ENCODE measurements around the gene ASPM. TPM values are rescaled to one million over a fixed set of nuclear protein-coding genes. Genes with fewer than 3 reads are reported as not detected.

Gene ASPM, protein sequence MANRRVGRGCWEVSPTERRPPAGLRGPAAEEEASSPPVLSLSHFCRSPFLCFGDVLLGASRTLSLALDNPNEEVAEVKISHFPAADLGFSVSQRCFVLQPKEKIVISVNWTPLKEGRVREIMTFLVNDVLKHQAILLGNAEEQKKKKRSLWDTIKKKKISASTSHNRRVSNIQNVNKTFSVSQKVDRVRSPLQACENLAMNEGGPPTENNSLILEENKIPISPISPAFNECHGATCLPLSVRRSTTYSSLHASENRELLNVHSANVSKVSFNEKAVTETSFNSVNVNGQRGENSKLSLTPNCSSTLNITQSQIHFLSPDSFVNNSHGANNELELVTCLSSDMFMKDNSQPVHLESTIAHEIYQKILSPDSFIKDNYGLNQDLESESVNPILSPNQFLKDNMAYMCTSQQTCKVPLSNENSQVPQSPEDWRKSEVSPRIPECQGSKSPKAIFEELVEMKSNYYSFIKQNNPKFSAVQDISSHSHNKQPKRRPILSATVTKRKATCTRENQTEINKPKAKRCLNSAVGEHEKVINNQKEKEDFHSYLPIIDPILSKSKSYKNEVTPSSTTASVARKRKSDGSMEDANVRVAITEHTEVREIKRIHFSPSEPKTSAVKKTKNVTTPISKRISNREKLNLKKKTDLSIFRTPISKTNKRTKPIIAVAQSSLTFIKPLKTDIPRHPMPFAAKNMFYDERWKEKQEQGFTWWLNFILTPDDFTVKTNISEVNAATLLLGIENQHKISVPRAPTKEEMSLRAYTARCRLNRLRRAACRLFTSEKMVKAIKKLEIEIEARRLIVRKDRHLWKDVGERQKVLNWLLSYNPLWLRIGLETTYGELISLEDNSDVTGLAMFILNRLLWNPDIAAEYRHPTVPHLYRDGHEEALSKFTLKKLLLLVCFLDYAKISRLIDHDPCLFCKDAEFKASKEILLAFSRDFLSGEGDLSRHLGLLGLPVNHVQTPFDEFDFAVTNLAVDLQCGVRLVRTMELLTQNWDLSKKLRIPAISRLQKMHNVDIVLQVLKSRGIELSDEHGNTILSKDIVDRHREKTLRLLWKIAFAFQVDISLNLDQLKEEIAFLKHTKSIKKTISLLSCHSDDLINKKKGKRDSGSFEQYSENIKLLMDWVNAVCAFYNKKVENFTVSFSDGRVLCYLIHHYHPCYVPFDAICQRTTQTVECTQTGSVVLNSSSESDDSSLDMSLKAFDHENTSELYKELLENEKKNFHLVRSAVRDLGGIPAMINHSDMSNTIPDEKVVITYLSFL (N-terminal part only)
- total RNA-seq, result 39.3 and 62.4 TPM in 2 replicates

DNA sequence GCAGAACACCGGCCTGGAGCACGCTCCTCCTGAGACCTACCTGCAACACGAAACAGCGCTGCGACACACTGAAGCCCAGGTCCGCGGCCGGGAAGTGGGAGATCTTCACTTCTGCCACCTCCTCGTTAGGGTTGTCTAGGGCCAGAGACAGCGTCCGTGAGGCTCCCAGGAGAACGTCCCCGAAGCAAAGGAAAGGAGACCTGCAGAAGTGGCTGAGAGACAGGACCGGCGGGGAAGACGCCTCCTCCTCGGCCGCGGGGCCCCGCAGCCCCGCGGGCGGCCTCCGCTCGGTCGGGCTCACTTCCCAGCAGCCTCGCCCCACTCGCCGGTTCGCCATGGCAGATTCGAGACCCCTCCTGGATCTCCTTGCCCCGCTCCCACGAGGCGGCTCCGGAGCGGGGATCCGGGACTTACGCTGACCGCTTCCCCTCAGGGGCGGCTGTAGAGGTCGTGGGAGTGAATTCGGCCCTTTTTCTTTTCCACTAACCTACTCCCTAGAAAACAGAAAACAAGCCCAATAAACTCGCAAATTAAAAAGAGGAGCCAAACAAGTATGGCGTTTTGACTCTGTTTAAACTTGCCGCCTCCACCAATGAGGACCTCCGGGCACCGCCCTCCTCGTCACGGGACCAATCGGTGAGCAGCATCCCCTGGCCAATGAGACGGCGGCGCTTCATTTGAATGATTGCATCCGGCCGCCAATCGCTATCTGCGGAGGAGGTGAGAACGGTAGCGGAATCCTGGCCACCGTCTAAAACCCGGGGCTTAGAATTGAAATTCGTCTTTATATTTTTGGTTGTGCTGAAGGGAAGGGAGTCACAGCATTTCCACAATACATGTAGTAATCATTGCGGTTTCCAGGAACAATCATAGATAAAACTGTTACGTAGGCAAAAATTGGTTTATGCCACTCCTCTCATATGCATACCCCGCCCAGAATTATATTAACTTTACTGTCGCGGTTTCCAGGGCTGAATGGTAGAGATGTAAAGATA, at the start of gene ASPM:
TSS of gene ASPM (minus strand) at position 569 of the 995 bp plus-strand sequence. CDS start at position 337, 232 bp downstream.

DNA sequence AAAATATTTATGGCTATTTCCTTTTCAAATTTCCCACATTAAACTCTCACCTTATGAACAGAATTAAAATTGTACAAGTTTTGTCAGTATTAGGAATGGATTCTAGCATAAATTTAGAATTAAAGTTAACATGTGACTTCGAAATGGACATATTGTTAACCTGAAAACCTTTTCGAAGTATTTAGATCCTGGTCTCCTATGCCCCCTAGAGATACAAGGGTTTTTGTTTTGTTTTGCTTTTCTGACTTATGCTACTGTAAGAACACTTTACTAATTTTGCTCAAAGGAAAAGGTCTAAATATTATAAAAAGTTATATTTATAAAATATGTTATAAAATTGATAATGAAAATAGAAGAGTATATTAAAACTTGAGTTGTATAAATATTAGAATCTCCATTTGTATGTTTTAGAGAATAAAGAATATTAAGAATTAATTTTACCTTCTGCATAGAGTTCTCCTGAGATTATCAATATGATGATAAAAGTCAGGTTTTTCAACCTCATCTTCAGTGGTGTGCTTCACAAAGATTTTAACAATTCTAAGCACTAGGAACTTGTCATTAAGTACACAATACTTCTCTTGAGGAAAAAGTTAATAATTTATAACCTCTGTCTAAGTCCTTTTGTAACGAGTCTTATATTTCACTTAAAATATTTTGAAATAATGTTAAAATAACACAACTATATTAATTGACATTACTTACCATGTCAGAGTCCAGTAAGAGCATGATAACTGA, 79.6 kb downstream of the ASPM start, which contains the start of gene F13B:
TSS of gene F13B (minus strand) at position 542 of the 738 bp plus-strand sequence. CDS start at position 505, 37 bp downstream.

Other genes with a start within 250 kb of the ASPM start
- not detected in 2 replicates for gene CFHR2, start 202.9 kb downstream of the ASPM start, total RNA-seq
- not detected in 2 replicates for gene CFHR5, start 169.1 kb downstream of the ASPM start, total RNA-seq
- gene F13B, start 79.4 kb downstream of the ASPM start, total RNA-seq, result not detected in 2 replicates
- gene ZBTB41, start 54.6 kb upstream of the ASPM start, total RNA-seq, result 11.8 and 14.7 TPM in 2 replicates
- gene CRB1, start 121.6 kb upstream of the ASPM start, total RNA-seq, result under 0.01 and 0.20 TPM in 2 replicates